HG03060 (cell line): ENCODE data around the gene CNTD1.
"Not testable (repeated sequence)": the region's sequence is repeated elsewhere in the genome, so short reads cannot be mapped to it uniquely, and the experiment has no call there.

Experiments
- ATAC-seq: cut with Tn5 transposase; IDR thresholded peaks from one replicate; pipeline ENCODE4 v1.9.1; 2021; ENCODE audit warnings: low read depth, moderate number of reproducible peaks; ENCODE audit not compliant: unreplicated experiment

CNTD1 gene

DNA sequence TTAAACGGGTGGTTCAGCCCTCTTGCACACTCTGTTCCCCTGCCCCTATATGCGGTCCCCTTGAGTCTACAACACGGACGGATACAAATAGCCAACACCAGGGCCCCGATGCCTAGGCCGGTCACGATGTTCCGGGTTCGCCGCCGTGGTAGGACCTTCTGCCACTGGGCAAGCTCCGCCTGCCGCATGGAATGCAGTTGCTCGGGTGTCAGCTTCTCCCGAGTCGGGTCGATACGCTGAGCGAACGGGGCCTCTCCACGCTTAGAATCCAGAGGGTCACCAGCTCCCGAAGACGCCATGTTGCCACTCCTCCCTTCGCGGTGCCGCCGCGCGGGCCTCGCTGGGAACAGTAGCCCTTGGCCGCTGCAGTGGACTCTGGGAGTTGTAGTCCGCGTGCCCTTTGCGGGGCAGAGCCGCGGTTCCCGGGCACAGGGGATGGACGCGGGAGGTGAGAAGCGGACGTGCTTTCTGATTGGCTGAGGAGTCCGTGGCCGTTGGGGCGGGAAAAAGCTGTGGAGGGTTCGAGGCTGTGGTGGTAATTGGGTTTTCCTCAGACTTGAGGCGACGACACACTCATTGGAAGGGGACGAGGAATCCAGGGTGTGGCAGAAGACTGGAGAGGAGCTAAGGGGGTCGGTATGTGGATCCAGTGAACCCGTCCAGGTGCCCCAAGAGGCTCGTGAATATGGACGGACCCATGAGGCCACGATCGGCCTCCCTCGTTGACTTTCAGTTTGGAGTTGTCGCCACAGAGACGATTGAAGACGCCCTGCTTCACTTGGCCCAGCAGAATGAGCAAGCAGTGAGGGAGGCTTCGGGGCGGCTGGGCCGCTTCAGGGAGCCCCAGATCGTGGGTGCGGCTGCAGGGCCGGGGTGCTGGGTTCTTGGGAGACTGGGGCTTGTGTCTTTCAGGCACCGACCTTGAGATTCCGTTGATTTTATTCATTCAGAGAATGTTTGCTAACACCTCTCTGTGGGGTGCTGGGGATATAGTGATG is at the start of gene CNTD1, which contains the start of gene COA3:
TSS of gene CNTD1 (plus strand) at position 479 of the 998 bp plus-strand sequence. CDS start at position 686, 207 bp downstream.
TSS of gene COA3 (minus strand) at position 322 of the 998 bp plus-strand sequence. CDS start at position 299, 23 bp downstream.
- ATAC-seq, result no peak

- ATAC-seq, result no peak
Measured at GRCh38 chr17:42748908-42749798, 49.5 kb upstream of the CNTD1 start.

DNA sequence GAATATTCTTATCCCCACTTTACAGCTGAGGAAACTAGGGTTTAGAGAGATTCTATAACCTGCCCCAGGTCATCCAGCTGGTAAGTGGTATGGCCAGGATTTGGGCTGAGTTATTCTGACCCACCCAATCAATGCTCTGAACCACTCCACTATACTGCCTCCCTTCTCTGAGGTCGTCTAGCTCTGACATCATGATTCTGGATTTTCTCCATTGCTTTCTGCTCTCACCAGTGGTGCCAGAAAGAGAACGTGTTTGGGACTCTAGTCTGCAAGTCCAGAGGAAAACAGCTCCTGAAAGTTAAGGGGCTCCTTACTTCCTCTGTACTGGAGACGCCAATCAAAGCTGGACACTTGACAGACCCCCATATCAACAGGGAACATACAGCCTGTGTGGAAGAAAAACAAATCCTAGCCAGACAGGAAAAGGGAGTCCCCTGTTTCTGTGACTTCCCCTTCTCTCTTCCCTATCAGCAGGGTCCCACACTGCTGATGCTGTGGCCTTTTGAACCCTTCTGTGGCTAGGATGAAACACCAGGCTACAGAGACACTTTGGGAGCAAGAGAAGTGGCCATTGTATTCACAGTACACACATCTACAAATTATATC is 47.8 kb upstream of the CNTD1 start:
- no peak for ATAC-seq

DNA sequence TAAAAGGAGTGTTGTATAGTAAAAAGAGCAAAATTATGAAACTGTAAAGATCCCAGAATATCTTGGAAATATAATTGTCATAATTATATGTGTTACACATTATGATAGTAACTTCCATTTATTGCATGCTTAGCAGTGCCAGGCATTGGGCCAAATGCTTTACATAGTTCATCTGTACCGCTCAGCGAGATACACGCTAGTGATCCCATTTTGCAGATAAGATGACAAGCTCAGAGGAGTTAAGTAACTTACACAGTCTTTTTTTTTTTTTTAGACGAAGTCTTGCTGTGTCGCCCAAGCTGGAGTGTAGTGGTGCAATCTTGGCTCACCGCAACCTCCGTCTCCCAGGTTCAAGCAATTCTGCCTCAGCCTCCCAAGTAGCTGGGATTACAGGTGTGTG is 47.0 kb upstream of the CNTD1 start:
- ATAC-seq, result no peak

GRCh38 chr17:42754782-42755181 is 43.9 kb upstream of the CNTD1 start:
- no peak for ATAC-seq

GRCh38 chr17:42759982-42760651 is 38.5 kb upstream of the CNTD1 start:
- no peak for ATAC-seq

- ATAC-seq, result no peak
Measured at GRCh38 chr17:42760652-42761581, 37.7 kb upstream of the CNTD1 start, which contains the start of gene RAMP2. Gene RAMP2, plus strand, starts transcription at chr17:42761227. Its CDS starts 35 bp downstream, at chr17:42761262.

GRCh38 chr17:42761638-42762037 is 37.0 kb upstream of the CNTD1 start:
- ATAC-seq, result no peak

DNA sequence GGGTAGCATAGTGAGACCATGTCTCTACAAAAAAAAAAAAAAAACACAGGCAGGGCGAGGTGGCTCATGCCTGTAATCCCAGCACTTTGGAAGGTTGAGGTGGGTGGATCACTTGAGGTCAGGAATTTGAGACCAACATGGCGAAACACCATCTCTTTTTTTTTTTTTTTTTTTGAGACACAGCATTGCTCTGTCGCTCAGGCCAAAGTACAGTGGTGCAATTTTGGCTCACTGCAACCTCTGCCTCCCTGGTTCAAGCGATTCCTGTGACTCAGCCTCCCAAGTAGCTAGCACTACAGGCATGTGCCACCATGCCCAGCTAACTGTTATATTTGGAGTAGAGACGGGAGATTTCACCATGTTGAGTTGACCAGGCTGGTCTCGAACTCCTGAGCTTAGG is 32.5 kb upstream of the CNTD1 start:
- ATAC-seq, result no peak

DNA sequence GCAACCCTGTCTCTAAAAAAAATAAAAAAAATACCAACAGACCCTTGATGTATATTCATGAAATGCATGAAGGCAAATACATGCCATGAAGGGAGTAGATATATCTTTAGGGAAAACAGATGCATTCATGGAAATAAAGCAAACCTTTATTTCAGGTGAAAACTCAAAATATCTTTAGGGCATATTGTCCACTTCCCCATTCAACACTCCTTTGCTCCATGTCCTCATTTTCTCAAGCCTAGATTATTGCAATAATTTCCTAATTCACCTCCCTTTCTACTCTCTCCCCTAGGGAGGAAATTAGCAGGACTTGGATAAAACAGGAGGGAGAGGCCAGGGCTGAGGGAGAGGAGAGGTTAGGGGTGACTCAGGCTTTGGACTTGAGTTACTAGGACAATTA is 31.1 kb upstream of the CNTD1 start:
- ATAC-seq, result no peak

GRCh38 chr17:42768006-42768405 is 30.7 kb upstream of the CNTD1 start:
- not testable (repeated sequence) for ATAC-seq

GRCh38 chr17:42769964-42770363 is 28.7 kb upstream of the CNTD1 start:
- not testable (repeated sequence) for ATAC-seq

DNA sequence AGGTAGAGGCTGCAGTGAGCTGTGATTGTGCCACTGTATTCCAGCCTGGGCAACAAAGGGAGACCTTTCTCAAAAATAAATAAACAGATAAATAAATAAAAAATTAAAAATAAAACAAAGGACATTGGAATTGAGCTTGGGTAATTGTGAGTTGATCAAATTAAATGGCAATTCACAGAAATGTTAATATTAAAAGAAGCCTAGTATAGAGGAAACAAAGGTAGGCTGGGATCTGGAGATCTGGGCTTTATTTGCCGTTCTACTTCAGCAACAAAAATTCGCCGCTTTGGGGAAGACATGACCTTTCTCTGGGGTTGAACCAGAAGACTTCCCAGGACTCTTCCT is 25.7 kb upstream of the CNTD1 start:
- ATAC-seq, result no peak

GRCh38 chr17:42773290-42774035 is 25.2 kb upstream of the CNTD1 start, which contains the start of gene VPS25:
Gene VPS25, plus strand, starts transcription at chr17:42773449. Its CDS starts 27 bp downstream, at chr17:42773476.
- ATAC-seq, result no peak

- no peak for ATAC-seq
Measured at GRCh38 chr17:42774066-42774745, 24.5 kb upstream of the CNTD1 start.

DNA sequence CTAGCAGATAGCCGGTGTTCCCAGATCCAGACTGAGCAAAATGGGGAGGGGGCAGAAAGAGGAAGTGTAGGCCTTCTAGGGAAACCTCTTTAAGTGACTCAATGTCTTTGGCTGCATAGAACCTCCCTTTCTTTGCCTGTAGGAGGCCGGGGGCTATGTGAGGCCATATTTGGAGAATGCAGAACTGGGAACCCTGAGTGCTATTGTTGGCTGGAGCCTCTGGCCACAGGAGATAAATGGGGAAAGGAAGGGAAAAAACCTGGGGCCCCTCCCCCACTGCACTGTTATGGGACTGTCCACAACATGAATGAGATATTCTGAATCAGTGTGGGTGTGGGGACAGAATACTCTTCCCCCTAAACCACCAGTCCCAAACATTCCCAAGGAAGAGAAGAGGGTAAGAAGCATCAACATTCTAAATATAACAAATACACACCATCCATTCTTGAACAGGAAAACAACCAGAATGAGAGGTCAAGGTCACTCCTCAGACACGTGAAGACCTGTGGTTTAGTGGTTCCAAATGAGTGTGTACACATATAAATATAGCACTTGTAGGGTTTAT is 23.0 kb upstream of the CNTD1 start:
- no peak for ATAC-seq

- ATAC-seq, result no peak
Measured at GRCh38 chr17:42778570-42778969, 20.1 kb upstream of the CNTD1 start.
